CD4-positive, alpha-beta T cell (primary cell): ENCODE measurements around the gene ERAL1. TPM values are rescaled to one million over a fixed set of nuclear protein-coding genes. Genes with fewer than 3 reads are reported as not detected.
A peak's percentile ranks its signal among the peaks of the same experiment; 100 is the strongest.
"Not testable (repeated sequence)": the region's sequence is repeated elsewhere in the genome, so short reads cannot be mapped to it uniquely, and the experiment has no call there.

ENCODE experiments used
- ATAC-seq: fragments of 200-7000 bp; cut with Tn5 transposase; one replicate; pipeline ENCODE4 v1.10.0; 2022; ENCODE audit warnings: mild to moderate bottlenecking; ENCODE audit not compliant: poor library complexity
- CTCF ChIA-PET: fragments of 350-600 bp; sonication (Branson Sonifier 250); formaldehyde crosslinking; loops from one replicate; lab custom pipeline; 2021; ENCODE audit warnings: antibody characterized with exemption, inconsistent platforms; lab: Charles Lee
- POLR2A ChIA-PET: fragments of 350-600 bp; sonication (Branson Sonifier 250); formaldehyde crosslinking; loops from one replicate; lab custom pipeline; 2021; ENCODE audit warnings: antibody characterized with exemption, inconsistent platforms; lab: Charles Lee
- DNase-seq, 14 experiments: peaks; one replicate each; pipeline ENCODE4 v3.0.0-alpha.2; 2013 to 2020; ENCODE audit warnings: mixed read lengths in 2 of 14
- H3K27ac ChIP-seq, 2 donors: one replicate each; pipeline versions ENCODE4 v1.5.1 to v1.7.0; 2013; ENCODE audit warnings: low read length in 2 of 2, low read depth in 1 of 2, mild to moderate bottlenecking in 1 of 2
- H3K27me3 ChIP-seq, 2 experiments: 1 replicate in 1 of 2; 2 replicates in 1 of 2; pipeline versions ENCODE4 v1.6.1 to v1.7.0; 2013; ENCODE audit warnings: low read length in 2 of 2, control low read depth in 1 of 2, mild to moderate bottlenecking in 1 of 2, moderate library complexity in 1 of 2; ENCODE audit not compliant: insufficient read depth in 2 of 2, control insufficient read depth in 1 of 2
- H3K36me3 ChIP-seq: one replicate; pipeline ENCODE4 v1.6.1; 2013; ENCODE audit warnings: low read length, control low read depth; ENCODE audit not compliant: insufficient read depth
- H3K4me1 ChIP-seq: one replicate; pipeline ENCODE4 v1.6.1; 2013; ENCODE audit warnings: low read length, control low read depth; ENCODE audit not compliant: insufficient read depth
- H3K4me3 ChIP-seq: one replicate; pipeline ENCODE4 v1.5.1; 2013; ENCODE audit warnings: mild to moderate bottlenecking, low read length, moderate library complexity
- H3K9me3 ChIP-seq, 2 experiments: 1 replicate in 1 of 2; 2 replicates in 1 of 2; pipeline versions ENCODE4 v1.6.1 to v1.7.0; 2013; ENCODE audit warnings: low read length in 2 of 2, mild to moderate bottlenecking in 2 of 2, control low read depth in 1 of 2, moderate library complexity in 1 of 2; ENCODE audit not compliant: control insufficient read depth in 1 of 2, insufficient read depth in 1 of 2
- H3K27ac Mint-ChIP-seq: one replicate; pipeline ENCODE4 v1.8.0; 2020; ENCODE audit warnings: mixed read lengths
- H3K27me3 Mint-ChIP-seq: one replicate; pipeline ENCODE4 v1.8.0; 2021; ENCODE audit warnings: mixed read lengths
- H3K36me3 Mint-ChIP-seq: one replicate; pipeline ENCODE4 v1.8.0; 2021; ENCODE audit warnings: low read depth, mixed read lengths
- H3K4me1 Mint-ChIP-seq: one replicate; pipeline ENCODE4 v1.8.0; 2021; ENCODE audit warnings: low read depth, mixed read lengths
- H3K4me3 Mint-ChIP-seq: one replicate; pipeline ENCODE4 v1.8.0; 2020; ENCODE audit warnings: mild to moderate bottlenecking, mixed read lengths
- H3K9me3 Mint-ChIP-seq: one replicate; pipeline ENCODE4 v1.8.0; 2020; ENCODE audit warnings: mixed read lengths
- intact Hi-C, 2 experiments: fragments of 100-400 bp; cut with DNase I in 1 of 2; cut with micrococcal nuclease in 1 of 2; formaldehyde crosslinking; loops; one replicate each; pipeline versions ENCODE4 v1.15.1 to v1.9.0; 2023 to 2025; cut with DNase I, micrococcal nuclease
- total RNA-seq, 174 experiments: library from RNA in 2 of 174; stranded (reverse) in 2 of 174; gene quantifications; one replicate each; pipeline ENCODE4 v1.2.3 and lab custom pipeline; 2021 to 2026
- TF ChIP-seq, protein P1 (sequence below): fragments of 200-600 bp; IDR thresholded peaks from one replicate; pipeline ENCODE4 v1.8.0; 2022; ENCODE audit warnings: antibody characterized with exemption, mild to moderate bottlenecking

ERAL1 gene
- total RNA-seq, 2 experiments from 2014 or later = 15.6 to 16.8 TPM

GRCh38 chr17:28891201-28891600, 36.4 kb downstream of the ERAL1 start:
- peak overlapping the region; percentile 95 for H3K27ac Mint-ChIP-seq
- H3K36me3 Mint-ChIP-seq = peaks cover 55% of the 10 kb centered on the region
- Histone ChIP-seq H3K4me3 (no peak overlapping the region), H3K9me3 (no peaks in the 10 kb centered on the region), H3K27ac (no peak overlapping the region), H3K27me3 (no peaks in the 10 kb centered on the region), H3K4me1 (peaks cover 76% of the 10 kb centered on the region), H3K36me3 (peaks cover 38% of the 10 kb centered on the region)
- intact Hi-C loops = no loop called here
- DNase-seq (no peak), ATAC-seq (no peak)
- peak overlapping the region; percentile 38 for H3K4me3 Mint-ChIP-seq
- POLR2A ChIA-PET = interaction anchor here (0.9 to 2.2 kb wide), 3 partner anchors 11 to 58 kb away, joined by 3 to 7 read pairs (median 5); no protein-coding TSS in a partner anchor
- TF ChIP-seq, protein P1, sequence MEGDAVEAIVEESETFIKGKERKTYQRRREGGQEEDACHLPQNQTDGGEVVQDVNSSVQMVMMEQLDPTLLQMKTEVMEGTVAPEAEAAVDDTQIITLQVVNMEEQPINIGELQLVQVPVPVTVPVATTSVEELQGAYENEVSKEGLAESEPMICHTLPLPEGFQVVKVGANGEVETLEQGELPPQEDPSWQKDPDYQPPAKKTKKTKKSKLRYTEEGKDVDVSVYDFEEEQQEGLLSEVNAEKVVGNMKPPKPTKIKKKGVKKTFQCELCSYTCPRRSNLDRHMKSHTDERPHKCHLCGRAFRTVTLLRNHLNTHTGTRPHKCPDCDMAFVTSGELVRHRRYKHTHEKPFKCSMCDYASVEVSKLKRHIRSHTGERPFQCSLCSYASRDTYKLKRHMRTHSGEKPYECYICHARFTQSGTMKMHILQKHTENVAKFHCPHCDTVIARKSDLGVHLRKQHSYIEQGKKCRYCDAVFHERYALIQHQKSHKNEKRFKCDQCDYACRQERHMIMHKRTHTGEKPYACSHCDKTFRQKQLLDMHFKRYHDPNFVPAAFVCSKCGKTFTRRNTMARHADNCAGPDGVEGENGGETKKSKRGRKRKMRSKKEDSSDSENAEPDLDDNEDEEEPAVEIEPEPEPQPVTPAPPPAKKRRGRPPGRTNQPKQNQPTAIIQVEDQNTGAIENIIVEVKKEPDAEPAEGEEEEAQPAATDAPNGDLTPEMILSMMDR = no peak
- no peaks in the 10 kb centered on the region for H3K27me3 Mint-ChIP-seq
- peaks cover 42% of the 10 kb centered on the region for H3K4me1 Mint-ChIP-seq
- CTCF ChIA-PET = no interaction called here
- H3K9me3 Mint-ChIP-seq = no peaks in the 10 kb centered on the region

DNA sequence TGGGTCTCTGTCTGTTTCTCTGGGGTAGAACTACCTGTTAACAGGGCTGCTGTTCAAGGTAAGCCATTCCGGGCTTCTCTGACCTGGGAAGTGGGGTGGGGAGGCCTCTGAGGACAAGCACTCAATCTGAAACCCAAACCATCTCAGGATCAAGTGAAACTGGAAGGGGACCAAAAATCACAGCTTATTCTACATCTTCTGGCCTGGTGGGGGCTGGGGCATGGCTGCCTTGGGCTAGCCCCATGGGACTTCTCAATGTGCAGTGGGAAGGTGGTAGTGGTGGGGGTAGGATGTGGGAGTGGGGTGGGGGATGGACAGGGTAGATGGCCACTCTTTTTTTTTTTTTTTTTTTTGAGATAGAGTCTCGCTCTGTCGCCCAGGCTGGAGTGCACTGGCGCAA, 37.2 kb downstream of the ERAL1 start:
- DNase-seq = no peak
- peak overlapping the region in 1 of 2 donors; percentile 18 for H3K27ac ChIP-seq
- intact Hi-C loops = no loop called here
- no peaks in the 10 kb centered on the region for H3K27me3 ChIP-seq
- no peak overlapping the region for H3K4me3 ChIP-seq
- TF ChIP-seq, protein P1 = no peak
- no peaks in the 10 kb centered on the region for H3K9me3 Mint-ChIP-seq
- ATAC-seq = no peak
- POLR2A ChIA-PET = interaction anchor here (0.6 to 2.3 kb wide), 7 partner anchors 10 to 172 kb away, joined by 3 to 14 read pairs (median 6); partner anchors contain the start of genes DHRS13, PHF12 and RPL23A
- peak overlapping the region; percentile 23 for H3K4me3 Mint-ChIP-seq
- H3K27me3 Mint-ChIP-seq = no peaks in the 10 kb centered on the region
- H3K4me1 Mint-ChIP-seq = peaks cover 50% of the 10 kb centered on the region
- no peaks in the 10 kb centered on the region for H3K9me3 ChIP-seq
- peaks cover 78% of the 10 kb centered on the region for H3K4me1 ChIP-seq
- H3K36me3 Mint-ChIP-seq = peaks cover 55% of the 10 kb centered on the region
- peak overlapping the region; percentile 95 for H3K27ac Mint-ChIP-seq
- CTCF ChIA-PET = interaction anchor here (1.2 to 3.7 kb wide), 3 partner anchors 11 to 165 kb away, joined by 3 to 25 read pairs (median 8); partner anchors contain the start of gene DHRS13
- H3K36me3 ChIP-seq = peaks cover 30% of the 10 kb centered on the region

DNA sequence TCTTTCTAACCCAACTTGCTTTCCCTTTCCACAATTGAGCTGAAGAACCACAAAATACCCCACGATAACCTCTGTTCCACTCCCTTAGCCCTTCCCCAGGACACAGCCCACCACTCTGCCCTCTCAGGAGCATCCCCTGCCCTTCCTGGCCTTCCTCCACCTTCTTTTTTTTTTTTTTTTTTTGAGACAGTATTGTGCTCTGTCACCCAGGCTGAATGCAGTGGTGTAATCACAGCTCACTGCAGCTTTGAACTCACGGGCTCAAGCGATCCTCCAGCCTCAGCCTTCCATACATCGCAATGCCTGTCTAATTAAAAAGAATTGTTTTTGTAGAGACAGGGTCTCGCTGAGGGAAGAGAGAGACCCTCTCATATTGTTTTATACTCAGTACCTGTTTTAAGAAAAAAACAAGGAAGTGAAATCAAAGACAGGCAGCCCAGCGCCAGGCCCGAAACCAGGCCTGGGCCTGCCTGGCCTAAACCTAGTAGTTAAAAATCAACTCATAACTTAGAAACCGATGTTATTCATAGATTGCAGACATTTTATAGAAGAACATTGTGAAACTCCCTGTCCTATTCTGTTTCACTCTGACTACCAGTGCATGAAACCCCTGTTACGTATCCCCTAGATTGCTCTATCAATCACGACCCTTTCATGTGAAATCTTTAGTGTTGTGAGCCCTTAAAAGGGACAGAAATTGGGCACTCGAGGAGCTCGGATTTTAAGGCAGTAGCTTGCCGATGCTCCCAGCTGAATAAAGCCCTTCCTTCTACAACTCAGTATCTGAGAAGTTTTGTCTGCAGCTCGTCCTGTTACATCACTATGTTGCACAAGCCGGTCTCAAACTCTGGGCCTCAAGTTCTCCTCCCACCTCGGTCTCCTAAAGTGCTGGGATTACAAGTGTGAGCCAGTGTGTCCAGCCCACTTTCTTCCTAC, 38.7 kb downstream of the ERAL1 start:
- peak in 6 of 14 experiments; percentile 16 to 65 (median 30) for DNase-seq
- H3K27me3 ChIP-seq, intact Hi-C loops, H3K27me3 Mint-ChIP-seq, H3K9me3 ChIP-seq, H3K9me3 Mint-ChIP-seq: not testable (repeated sequence)
- ChIA-PET CTCF (interaction anchor here (0.7 to 3.7 kb wide), 8 partner anchors 10 to 166 kb away, joined by 3 to 25 read pairs (median 3); partner anchors contain the start of genes DHRS13, ERAL1 and TRAF4), POLR2A (interaction anchor here (0.6 to 2.4 kb wide), 10 partner anchors 9 to 724 kb away, joined by 3 to 14 read pairs (median 6); partner anchors contain the start of genes DHRS13, FAM222B, PHF12 and RPL23A)
- peak overlapping the region; percentile 77 for H3K4me3 Mint-ChIP-seq
- ATAC-seq = peak; percentile 34
- peaks cover 58% of the 10 kb centered on the region for H3K4me1 Mint-ChIP-seq
- peaks cover 84% of the 10 kb centered on the region for H3K4me1 ChIP-seq
- peak overlapping the region; percentile 30 for H3K4me3 ChIP-seq
- H3K36me3 ChIP-seq = peaks cover 17% of the 10 kb centered on the region
- peak overlapping the region; percentile 84 to 86 for H3K27ac ChIP-seq
- H3K27ac Mint-ChIP-seq = peak overlapping the region; percentile 95
- H3K36me3 Mint-ChIP-seq = peaks cover 53% of the 10 kb centered on the region
